Fibroblast of pulmonary artery (primary cell): ENCODE measurements around the gene ADAD1.

ENCODE experiments used
- DNase-seq: peaks from one replicate; pipeline ENCODE4 v3.0.0-alpha.2; 2010; ENCODE audit warnings: low read depth
- H3K4me3 ChIP-seq: replicated peaks from 2 replicates; pipeline ENCODE4 v1.5.1; 2011; ENCODE audit warnings: low read depth, mild to moderate bottlenecking, control low read depth, low read length, moderate library complexity
- CTCF ChIP-seq: IDR thresholded peaks from 2 replicates; pipeline ENCODE4 v1.5.1; 2011; ENCODE audit warnings: mild to moderate bottlenecking, control low read depth, low read length, inconsistent platforms; ENCODE audit errors: missing control alignments

ADAD1 gene

GRCh38 chr4:122384245-122384644 is 5.4 kb downstream of the ADAD1 start:
- TF ChIP-seq CTCF = no peak

GRCh38 chr4:122393276-122393675 is 14.5 kb downstream of the ADAD1 start:
- no peak overlapping the region for H3K4me3 ChIP-seq
- no peak for DNase-seq
- TF ChIP-seq CTCF = no peak

More at GRCh38 chr4:122384245-122384644, 5.4 kb downstream of the ADAD1 start:
- no peak for DNase-seq
- no peak overlapping the region for H3K4me3 ChIP-seq

- H3K4me3 ChIP-seq = no peak overlapping the region
- TF ChIP-seq CTCF = no peak
- DNase-seq = no peak
Measured at GRCh38 chr4:122403861-122404260, 25.1 kb downstream of the ADAD1 start.

GRCh38 chr4:122412547-122412946 is 33.7 kb downstream of the ADAD1 start:
- TF ChIP-seq CTCF = no peak
- peak; percentile 7 for DNase-seq
- H3K4me3 ChIP-seq = no peak overlapping the region

GRCh38 chr4:122423246-122423645 is 44.4 kb downstream of the ADAD1 start:
- H3K4me3 ChIP-seq = no peak overlapping the region
- DNase-seq = no peak
- no peak for TF ChIP-seq CTCF

GRCh38 chr4:122431351-122431750 is 52.5 kb downstream of the ADAD1 start:
- TF ChIP-seq CTCF = no peak
- no peak for DNase-seq
- H3K4me3 ChIP-seq = no peak overlapping the region

- TF ChIP-seq CTCF = no peak
- DNase-seq = no peak
- H3K4me3 ChIP-seq = no peak overlapping the region
Measured at GRCh38 chr4:122434285-122434684, 55.5 kb downstream of the ADAD1 start.
